Peyer's patch (tissue), 4 donors: ENCODE results near the gene FARSA. TPM values are rescaled to one million over a fixed set of nuclear protein-coding genes. Genes with fewer than 3 reads are reported as not detected.

Experiments used
- DNase-seq, 3 donors: peaks; one replicate each; pipeline ENCODE4 v3.0.0-alpha.2; 2017 to 2019
- H3K27ac ChIP-seq, 4 donors: fragments of 200-600 bp; sonication (generic); one replicate each; pipeline ENCODE4 v1.5.1; 2016 to 2019
- H3K27me3 ChIP-seq, 2 donors: fragments of 200-600 bp; sonication (generic); one replicate each; pipeline ENCODE4 v1.5.1; 2019
- H3K36me3 ChIP-seq, 3 donors: fragments of 200-600 bp; sonication (generic); one replicate each; pipeline ENCODE4 v1.5.1; 2016 to 2019
- H3K4me1 ChIP-seq, 4 donors: fragments of 200-600 bp; sonication (generic); one replicate each; pipeline ENCODE4 v1.5.1; 2016 to 2019
- H3K4me3 ChIP-seq, 4 donors: fragments of 200-600 bp; sonication (generic); 1 replicate in 3 of 4; 2 replicates in 1 of 4; pipeline ENCODE4 v1.5.1; 2016 to 2019; ENCODE audit warnings: mild to moderate bottlenecking in 1 of 4
- H3K9me3 ChIP-seq, 4 donors: fragments of 200-600 bp; sonication (generic); one replicate each; pipeline ENCODE4 v1.5.1; 2016 to 2019; ENCODE audit warnings: mild to moderate bottlenecking in 1 of 4
- POLR2A ChIP-seq, 2 donors: fragments of 450-650 bp; IDR thresholded peaks; one replicate each; pipeline ENCODE4 v1.5.1; 2017; ENCODE audit warnings: antibody characterized with exemption in 2 of 2, mild to moderate bottlenecking in 2 of 2, moderate library complexity in 2 of 2
- total RNA-seq, 4 donors: library from RNA; depleted of rRNA; stranded (reverse); fragments of >200 nt; gene quantifications; one replicate each; pipeline ENCODE4 v1.1.0, GENCODE V29; 2016
- TF ChIP-seq, protein P1 (sequence below), 6 experiments: fragments of 450-650 bp in 4 of 6; fragments of 200-600 bp in 2 of 6; sonication (generic) in 1 of 6; IDR thresholded peaks; one replicate each; pipeline ENCODE4 v1.5.1; 2017 to 2019; ENCODE audit warnings: antibody characterized with exemption in 6 of 6, mild to moderate bottlenecking in 3 of 6, moderate library complexity in 1 of 6

The FARSA gene
- total RNA-seq, 4 donors from 2014 or later = 35.4 to 54.5 (median 48.3) TPM

DNA sequence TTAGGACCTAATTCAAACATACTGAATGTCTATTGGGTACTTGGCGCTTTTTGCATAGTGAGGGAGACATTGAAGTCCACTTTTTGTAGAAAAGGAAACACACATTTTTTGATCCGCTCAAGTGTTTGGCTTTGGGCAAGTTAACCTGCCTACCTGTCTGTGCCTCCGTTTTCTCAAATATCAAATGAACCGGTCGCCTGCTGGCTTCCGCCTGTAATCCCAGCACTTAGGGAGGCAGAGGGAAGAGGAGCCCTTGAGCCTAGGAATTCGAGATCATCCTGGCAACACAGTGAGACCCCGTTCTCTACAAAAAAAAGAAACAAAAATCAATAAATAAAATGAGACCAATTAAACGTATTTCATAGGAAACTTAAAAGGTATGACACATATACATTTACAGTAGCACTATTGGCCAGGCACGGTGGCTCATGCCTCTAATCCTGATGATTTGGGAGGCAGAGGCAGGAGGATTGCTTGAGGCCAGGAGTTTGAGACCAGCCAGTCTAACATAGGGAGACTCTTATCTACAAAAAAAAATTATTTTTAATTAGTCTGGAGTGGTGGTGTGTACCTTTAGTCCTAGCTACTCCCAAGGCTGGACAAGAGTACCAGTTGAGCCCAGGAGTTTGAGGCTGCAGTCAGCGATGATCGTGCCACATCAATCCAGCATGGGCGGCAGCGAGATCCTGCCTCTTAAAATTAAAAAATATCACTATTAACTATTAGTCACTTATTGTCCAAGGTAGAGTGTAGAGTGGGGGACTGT, 13.4 kb upstream of the FARSA start:
- Histone ChIP-seq H3K36me3 (peaks cover 0 to 73% (median 0%) of the 10 kb centered on the region in 3 donors), H3K4me3 (peak overlapping the region; percentile 74 to 96 (median 83)), H3K9me3 (no peaks in the 10 kb centered on the region), H3K27me3 (no peaks in the 10 kb centered on the region), H3K4me1 (peaks cover 0 to 32% (median 4%) of the 10 kb centered on the region in 4 donors), H3K27ac (peak overlapping the region in 2 of 4 donors; percentile 93 to 97)
- TF ChIP-seq, protein P1, sequence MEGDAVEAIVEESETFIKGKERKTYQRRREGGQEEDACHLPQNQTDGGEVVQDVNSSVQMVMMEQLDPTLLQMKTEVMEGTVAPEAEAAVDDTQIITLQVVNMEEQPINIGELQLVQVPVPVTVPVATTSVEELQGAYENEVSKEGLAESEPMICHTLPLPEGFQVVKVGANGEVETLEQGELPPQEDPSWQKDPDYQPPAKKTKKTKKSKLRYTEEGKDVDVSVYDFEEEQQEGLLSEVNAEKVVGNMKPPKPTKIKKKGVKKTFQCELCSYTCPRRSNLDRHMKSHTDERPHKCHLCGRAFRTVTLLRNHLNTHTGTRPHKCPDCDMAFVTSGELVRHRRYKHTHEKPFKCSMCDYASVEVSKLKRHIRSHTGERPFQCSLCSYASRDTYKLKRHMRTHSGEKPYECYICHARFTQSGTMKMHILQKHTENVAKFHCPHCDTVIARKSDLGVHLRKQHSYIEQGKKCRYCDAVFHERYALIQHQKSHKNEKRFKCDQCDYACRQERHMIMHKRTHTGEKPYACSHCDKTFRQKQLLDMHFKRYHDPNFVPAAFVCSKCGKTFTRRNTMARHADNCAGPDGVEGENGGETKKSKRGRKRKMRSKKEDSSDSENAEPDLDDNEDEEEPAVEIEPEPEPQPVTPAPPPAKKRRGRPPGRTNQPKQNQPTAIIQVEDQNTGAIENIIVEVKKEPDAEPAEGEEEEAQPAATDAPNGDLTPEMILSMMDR (IDR thresholded peaks at IDR 0.05) = no peak
- no peak for TF ChIP-seq POLR2A (IDR thresholded peaks at IDR 0.05)
- no peak for DNase-seq

DNA sequence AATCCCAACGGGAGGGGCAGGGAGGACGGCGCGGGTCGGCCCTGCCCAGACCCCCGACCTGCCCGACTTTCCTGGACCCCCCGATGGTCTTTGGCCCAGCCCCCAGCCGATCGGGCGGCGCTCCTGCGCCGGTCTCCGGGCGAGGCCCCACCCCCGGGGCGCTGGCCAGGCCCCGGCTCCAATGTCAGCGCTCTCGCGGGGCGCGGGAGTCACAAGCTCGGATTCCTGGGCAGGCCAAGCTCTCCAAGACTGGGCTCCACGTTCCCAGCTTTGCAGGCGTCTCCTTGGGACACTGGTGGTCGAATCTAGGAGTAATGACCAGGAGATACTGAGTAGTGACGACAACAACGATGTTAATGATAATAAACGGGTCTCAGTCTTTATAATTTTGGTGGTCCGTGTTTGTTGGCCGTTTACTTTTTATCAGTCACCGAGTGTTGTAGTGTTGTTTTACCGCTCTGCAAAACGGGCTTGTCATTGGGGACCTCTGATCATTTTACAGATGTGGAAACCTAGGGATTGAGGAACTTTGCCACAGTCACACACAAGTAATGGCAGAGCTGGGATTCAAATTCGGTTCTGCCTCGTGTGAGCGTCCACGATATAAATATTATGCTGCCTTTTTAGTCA, 12.7 kb upstream of the FARSA start:
- H3K4me3 ChIP-seq = peak overlapping the region; percentile 74 to 96 (median 83)
- H3K9me3 ChIP-seq = no peaks in the 10 kb centered on the region
- H3K27me3 ChIP-seq = no peaks in the 10 kb centered on the region
- TF ChIP-seq POLR2A (IDR thresholded peaks at IDR 0.05) = no peak
- peak in 2 of 3 donors; percentile 73 to 80 for DNase-seq
- H3K36me3 ChIP-seq = peaks cover 0 to 73% (median 0%) of the 10 kb centered on the region in 3 donors
- H3K27ac ChIP-seq = peak overlapping the region; percentile 93 to 97 (median 96)
- H3K4me1 ChIP-seq = peaks cover 0 to 39% (median 4%) of the 10 kb centered on the region in 4 donors

DNA sequence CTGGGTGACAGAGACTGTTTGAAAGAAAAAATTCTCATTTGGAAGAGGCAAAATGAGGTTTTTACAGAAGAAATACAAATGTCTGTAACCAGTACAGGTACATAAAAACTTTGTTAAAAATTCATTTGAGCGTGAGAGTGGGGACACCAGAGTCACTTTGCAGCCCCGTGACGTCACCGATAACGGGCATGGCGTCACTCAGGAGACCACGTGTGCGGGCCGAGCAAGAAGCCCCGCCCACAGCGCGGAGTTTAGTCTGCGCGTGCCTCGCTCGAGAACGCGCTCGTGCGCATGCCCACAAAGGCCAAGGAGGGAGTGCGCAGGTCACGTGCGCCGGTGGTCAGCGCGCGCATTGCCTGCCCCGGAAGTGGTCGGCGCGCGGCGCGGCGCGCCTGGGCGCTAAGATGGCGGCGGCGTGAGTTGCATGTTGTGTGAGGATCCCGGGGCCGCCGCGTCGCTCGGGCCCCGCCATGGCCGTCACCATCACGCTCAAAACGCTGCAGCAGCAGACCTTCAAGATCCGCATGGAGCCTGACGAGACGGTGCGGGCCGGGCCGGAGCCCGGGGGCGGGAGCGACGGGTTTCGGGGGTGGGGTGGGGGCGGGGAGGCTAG, 12.1 kb upstream of the FARSA start, which contains the start of gene RAD23A:
RAD23A (plus strand) TSS at position 384 of the 613 bp plus-strand sequence; CDS start at position 471, 87 bp downstream.
- Histone ChIP-seq H3K4me1 (peaks cover 0 to 45% (median 7%) of the 10 kb centered on the region in 4 donors), H3K36me3 (peaks cover 0 to 73% (median 0%) of the 10 kb centered on the region in 3 donors), H3K27ac (peak within 1 kb of the TSS; percentile 93 to 97 (median 96)), H3K27me3 (no peaks in the 10 kb centered on the region), H3K4me3 (peak within 1 kb of the TSS; percentile 74 to 96 (median 83)), H3K9me3 (no peaks in the 10 kb centered on the region)
- TF ChIP-seq, protein P1 (IDR thresholded peaks at IDR 0.05) = peak in 2 of 6 experiments; percentile 23 to 30
- TF ChIP-seq POLR2A (IDR thresholded peaks at IDR 0.05) = peak; percentile 71 to 80
- DNase-seq = peak; percentile 98 to 99 (median 99)

DNA sequence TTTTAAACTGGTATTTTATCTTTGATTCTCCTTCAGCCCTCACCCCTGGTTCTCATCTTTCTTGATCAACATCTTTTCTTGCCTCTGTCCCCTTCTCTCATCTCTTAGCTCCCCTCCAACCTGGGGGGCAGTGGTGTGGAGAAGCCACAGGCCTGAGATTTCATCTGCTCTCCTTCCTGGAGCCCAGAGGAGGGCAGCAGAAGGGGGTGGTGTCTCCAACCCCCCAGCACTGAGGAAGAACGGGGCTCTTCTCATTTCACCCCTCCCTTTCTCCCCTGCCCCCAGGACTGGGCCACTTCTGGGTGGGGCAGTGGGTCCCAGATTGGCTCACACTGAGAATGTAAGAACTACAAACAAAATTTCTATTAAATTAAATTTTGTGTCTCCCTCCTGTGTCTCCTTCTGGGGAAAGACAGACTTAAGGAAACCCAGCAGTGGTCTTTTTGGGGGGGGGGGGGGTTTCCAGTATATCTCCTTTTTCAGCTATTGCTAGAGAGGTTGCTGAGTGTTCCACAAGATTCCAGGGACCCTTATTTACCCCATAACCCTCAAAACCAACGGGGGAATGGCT, 10.7 kb upstream of the FARSA start:
- Histone ChIP-seq H3K27ac (peak overlapping the region in 3 of 4 donors; percentile 93 to 97 (median 94)), H3K9me3 (no peaks in the 10 kb centered on the region), H3K27me3 (no peaks in the 10 kb centered on the region), H3K4me3 (no peak overlapping the region), H3K4me1 (peaks cover 0 to 57% (median 18%) of the 10 kb centered on the region in 4 donors), H3K36me3 (peaks cover 0 to 67% (median 0%) of the 10 kb centered on the region in 3 donors)
- no peak for TF ChIP-seq POLR2A (IDR thresholded peaks at IDR 0.05)
- TF ChIP-seq, protein P1 (IDR thresholded peaks at IDR 0.05) = no peak
- no peak for DNase-seq

DNA sequence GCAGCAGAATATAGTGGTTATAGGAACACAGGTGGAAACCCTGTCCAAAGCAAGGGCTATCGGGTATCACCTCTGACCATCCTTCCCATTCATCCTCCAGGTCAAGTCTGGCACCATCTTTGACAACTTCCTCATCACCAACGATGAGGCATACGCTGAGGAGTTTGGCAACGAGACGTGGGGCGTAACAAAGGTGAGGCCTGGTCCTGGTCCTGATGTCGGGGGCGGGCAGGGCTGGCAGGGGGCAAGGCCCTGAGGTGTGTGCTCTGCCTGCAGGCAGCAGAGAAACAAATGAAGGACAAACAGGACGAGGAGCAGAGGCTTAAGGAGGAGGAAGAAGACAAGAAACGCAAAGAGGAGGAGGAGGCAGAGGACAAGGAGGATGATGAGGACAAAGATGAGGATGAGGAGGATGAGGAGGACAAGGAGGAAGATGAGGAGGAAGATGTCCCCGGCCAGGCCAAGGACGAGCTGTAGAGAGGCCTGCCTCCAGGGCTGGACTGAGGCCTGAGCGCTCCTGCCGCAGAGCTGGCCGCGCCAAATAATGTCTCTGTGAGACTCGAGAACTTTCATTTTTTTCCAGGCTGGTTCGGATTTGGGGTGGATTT, 10.0 kb upstream of the FARSA start:
- H3K4me3 ChIP-seq = no peak overlapping the region
- H3K9me3 ChIP-seq = no peaks in the 10 kb centered on the region
- H3K4me1 ChIP-seq = peaks cover 0 to 57% (median 18%) of the 10 kb centered on the region in 4 donors
- H3K36me3 ChIP-seq = peaks cover 0 to 60% (median 0%) of the 10 kb centered on the region in 3 donors
- no peak for DNase-seq
- TF ChIP-seq, protein P1 (IDR thresholded peaks at IDR 0.05) = no peak
- no peak for TF ChIP-seq POLR2A (IDR thresholded peaks at IDR 0.05)
- no peaks in the 10 kb centered on the region for H3K27me3 ChIP-seq
- H3K27ac ChIP-seq = peak overlapping the region in 1 of 4 donors; percentile 25
